ENCODE measurements around the gene TMEM186.

The TMEM186 gene

GRCh38 chr16:8785408-8785807 is 12.0 kb downstream of the TMEM186 start:
- DNase-seq (ENCODE audit: low read depth, low spot score): no peak
- in situ Hi-C loops (cut with HindIII; ENCODE audit: low sequenced_read_pairs): no loop called here
- no peak for TF ChIP-seq CTCF (IDR thresholded peaks at IDR 0.05; ENCODE audit: low read depth, low read length)
- H3K4me3 ChIP-seq (ENCODE audit: low read depth, low read length): no peak overlapping the region

- H3K4me3 ChIP-seq (ENCODE audit: low read depth, low read length): no peak overlapping the region
- no peak for TF ChIP-seq CTCF (IDR thresholded peaks at IDR 0.05; ENCODE audit: low read depth, low read length)
- no peak for DNase-seq (ENCODE audit: low read depth, low spot score)
- in situ Hi-C loops (cut with HindIII; ENCODE audit: low sequenced_read_pairs): no loop called here
These were observed 14.8 kb downstream of the TMEM186 start for GRCh38 chr16:8782673-8783072.

- no peak for TF ChIP-seq CTCF (IDR thresholded peaks at IDR 0.05; ENCODE audit: low read depth, low read length)
- no peak for DNase-seq (ENCODE audit: low read depth, low spot score)
- no peak overlapping the region for H3K4me3 ChIP-seq (ENCODE audit: low read depth, low read length)
- in situ Hi-C loops (cut with HindIII; ENCODE audit: low sequenced_read_pairs): no loop called here
These were observed 15.6 kb downstream of the TMEM186 start for GRCh38 chr16:8781797-8782196.

GRCh38 chr16:8777217-8777616 is 20.2 kb downstream of the TMEM186 start:
- in situ Hi-C loops (cut with HindIII; ENCODE audit: low sequenced_read_pairs): no loop called here
- no peak for DNase-seq (ENCODE audit: low read depth, low spot score)
- TF ChIP-seq CTCF (IDR thresholded peaks at IDR 0.05; ENCODE audit: low read depth, low read length): no peak
- H3K4me3 ChIP-seq (ENCODE audit: low read depth, low read length): no peak overlapping the region

- no peak for DNase-seq (ENCODE audit: low read depth, low spot score)
- in situ Hi-C loops (cut with HindIII; ENCODE audit: low sequenced_read_pairs): no loop called here
- TF ChIP-seq CTCF (IDR thresholded peaks at IDR 0.05; ENCODE audit: low read depth, low read length): no peak
These were observed 21.3 kb downstream of the TMEM186 start for GRCh38 chr16:8776129-8776584.

GRCh38 chr16:8775359-8775758 is 22.1 kb downstream of the TMEM186 start:
- H3K4me3 ChIP-seq (ENCODE audit: low read depth, low read length): no peak overlapping the region
- TF ChIP-seq CTCF (IDR thresholded peaks at IDR 0.05; ENCODE audit: low read depth, low read length): no peak
- DNase-seq (ENCODE audit: low read depth, low spot score): no peak
- in situ Hi-C loops (cut with HindIII; ENCODE audit: low sequenced_read_pairs): no loop called here

More at GRCh38 chr16:8776129-8776584, 21.3 kb downstream of the TMEM186 start:
- H3K4me3 ChIP-seq (ENCODE audit: low read depth, low read length): no peak overlapping the region

- in situ Hi-C loops (cut with HindIII; ENCODE audit: low sequenced_read_pairs): no loop called here
- no peak for TF ChIP-seq CTCF (IDR thresholded peaks at IDR 0.05; ENCODE audit: low read depth, low read length)
- H3K4me3 ChIP-seq (ENCODE audit: low read depth, low read length): no peak overlapping the region
- no peak for DNase-seq (ENCODE audit: low read depth, low spot score)
These were observed 23.2 kb downstream of the TMEM186 start for GRCh38 chr16:8774208-8774607.
